Hindlimb muscle (tissue), 1 donor: ENCODE measurements around the gene ALKBH4. TPM values are rescaled to one million over a fixed set of nuclear protein-coding genes. Genes with fewer than 3 reads are reported as not detected.
A peak's percentile ranks its signal among the peaks of the same experiment; 100 is the strongest.
"Not testable (repeated sequence)": the region's sequence is repeated elsewhere in the genome, so short reads cannot be mapped to it uniquely, and the experiment has no call there.

ENCODE experiments used
- DNase-seq: peaks from one replicate; pipeline ENCODE4 v3.0.0-alpha.2; 2013
- polyA plus RNA-seq: library from polyadenylated mRNA; unstranded; fragments of 120-200 nt; gene quantifications from one replicate; pipeline ENCODE4 v1.2.1, GENCODE V29; 2013; ENCODE audit not compliant: insufficient read length

ALKBH4 gene, protein sequence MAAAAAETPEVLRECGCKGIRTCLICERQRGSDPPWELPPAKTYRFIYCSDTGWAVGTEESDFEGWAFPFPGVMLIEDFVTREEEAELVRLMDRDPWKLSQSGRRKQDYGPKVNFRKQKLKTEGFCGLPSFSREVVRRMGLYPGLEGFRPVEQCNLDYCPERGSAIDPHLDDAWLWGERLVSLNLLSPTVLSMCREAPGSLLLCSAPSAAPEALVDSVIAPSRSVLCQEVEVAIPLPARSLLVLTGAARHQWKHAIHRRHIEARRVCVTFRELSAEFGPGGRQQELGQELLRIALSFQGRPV
- polyA plus RNA-seq: 8.9 TPM

DNA sequence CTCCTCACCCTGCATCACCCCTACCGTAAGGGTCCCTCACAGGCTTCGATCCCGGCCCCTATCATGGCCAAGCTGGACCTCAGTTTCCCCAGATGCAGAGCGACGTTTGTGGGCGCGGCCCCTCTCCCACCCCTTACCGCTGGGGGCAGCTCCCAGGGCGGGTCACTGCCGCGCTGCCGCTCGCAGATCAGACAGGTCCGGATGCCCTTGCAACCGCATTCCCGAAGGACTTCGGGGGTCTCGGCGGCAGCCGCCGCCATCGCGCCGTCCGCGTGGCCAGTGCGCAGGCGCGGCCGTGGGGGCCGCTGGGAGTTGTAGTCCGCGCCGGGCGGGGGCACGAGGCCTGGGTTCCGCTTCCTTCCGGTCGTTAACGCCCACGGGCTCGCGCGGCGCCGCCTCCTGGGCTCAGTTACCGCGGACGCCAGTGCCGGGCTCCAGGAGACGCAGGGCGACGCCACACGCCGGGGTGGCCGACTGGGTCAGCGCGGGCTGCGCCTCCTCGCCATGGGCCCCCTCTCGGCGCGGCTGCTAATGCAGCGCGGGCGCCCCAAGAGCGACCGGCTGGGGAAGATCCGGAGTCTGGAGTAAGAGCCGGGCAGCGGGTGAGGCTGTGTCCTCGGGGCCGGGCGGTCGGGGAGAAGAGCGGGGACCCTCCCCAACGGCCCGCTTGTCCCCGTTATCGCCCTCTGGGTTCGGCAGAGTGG lies at the start of gene ALKBH4, which contains the start of gene LRWD1:
Gene ALKBH4, minus strand, starts transcription at position 287 of the 704 bp plus-strand sequence. Its CDS starts 27 bp downstream, at position 260.
Gene LRWD1, plus strand, starts transcription at position 408 of the 704 bp plus-strand sequence. Its CDS starts 97 bp downstream, at position 505.
- DNase-seq: peak; percentile 95

DNA sequence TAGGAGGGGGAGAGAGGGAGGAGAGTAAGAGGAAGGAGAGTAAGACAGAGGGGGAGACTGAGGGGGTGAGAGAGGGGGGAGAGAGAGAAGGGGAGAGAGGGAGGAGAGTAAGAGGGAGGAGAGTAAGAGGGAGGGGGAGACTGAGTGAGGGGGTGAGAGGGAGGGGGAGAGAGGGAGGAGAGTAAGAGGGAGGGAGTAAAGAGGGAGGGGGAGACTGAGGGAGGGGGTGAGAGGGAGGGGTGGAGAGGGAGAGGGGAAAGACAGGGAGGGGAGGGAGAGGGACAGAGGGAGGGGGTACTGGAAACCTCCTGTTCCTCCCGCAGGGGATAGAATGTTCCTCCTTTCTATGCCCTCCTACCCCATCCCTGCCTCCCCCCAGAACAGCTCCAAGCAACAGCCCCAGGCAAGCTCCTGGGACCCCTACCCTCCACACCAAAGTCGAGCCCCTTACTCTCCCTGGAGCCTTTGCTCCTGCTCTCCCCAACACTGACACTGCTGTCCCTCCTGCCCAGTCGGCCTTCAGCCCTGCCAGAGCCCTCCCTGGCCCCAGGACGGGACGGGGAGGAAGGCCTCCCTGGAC lies 48.1 kb upstream of the ALKBH4 start:
- DNase-seq: peak; percentile 97

DNA sequence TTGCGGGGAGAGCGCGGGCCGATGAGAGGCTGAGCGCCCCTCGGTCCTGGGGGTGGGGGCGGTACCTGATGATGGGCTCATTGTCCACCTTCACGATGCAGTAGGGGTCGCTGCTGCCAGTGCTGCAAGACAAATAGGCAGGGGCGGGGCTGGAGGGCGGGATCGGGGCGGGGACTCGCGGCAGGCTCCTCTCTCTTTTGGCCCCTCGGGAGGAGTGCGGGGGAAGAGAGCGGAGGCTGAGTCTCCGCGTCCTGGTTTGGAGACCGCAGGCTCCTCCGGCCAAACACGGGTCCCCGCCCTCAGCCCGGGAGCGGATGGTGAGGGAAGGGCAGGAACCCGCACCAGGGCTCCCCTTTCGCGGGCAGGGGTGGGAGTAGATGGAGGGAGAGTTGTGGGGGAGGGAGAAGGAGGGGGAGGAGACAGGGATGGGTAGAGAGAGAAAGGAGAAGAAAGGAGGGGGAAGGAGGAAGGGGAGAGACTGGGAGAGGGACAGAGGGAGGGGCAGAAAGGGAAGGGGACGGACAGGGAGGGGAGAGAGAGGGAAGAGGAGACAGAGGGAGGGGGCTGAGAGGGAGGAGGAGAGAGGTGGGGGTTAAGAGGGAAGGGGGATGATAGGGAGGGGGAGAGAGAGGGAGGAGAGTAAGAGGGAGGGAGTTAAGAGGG lies 47.3 kb upstream of the ALKBH4 start:
- DNase-seq: not testable (repeated sequence)

DNA sequence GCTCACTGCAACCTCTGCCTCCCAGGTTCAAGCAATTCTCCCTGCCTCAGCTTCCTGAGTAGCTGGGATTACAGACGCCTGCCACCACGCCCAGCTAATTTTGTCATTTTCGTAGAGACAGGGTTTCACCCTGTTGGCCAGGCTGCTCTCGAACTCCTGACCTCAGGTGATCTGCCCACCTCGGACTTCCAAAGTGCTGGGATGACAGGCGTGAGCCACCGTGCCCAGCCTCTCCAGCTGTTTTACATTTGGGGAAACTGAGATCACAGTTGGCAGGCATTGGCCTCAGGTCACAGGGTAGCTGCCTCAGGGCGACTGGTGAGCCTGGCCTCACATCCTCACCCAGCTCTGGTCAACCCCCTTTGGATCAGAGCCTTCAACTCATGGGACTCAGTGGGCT lies 45.9 kb upstream of the ALKBH4 start:
- not testable (repeated sequence) for DNase-seq

DNA sequence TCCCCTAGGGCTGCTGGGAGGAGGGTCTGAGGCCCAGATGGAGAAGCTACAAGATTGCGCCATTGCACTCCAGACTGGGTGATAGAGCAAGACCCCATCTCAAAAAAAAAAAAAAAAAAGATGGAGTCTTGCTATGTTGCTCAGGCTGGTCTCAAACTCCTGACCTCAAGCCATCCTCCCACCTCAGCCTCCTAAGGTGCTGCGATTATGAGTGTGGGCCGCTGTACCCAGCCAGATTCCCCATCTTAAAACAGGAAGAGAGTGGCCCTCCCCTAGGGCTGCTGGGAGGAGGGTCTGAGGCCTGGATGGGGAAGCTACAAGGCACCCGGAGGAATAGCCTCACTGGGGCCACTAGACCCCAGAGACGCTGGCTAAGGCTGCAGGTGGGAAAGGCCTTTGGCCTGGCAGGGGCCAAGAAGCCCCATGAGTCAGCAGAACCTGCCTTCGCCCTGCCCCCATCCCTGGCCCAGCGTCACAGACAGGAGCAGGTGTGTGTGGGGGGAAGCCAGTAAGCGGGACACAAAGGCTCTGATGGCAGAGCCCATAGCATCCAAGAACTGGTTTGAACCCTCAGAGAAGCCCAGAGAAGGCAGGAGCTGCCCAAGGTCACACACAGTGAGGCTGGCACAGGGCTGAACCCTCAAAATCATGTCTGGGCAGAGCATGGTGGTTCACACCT lies 42.9 kb upstream of the ALKBH4 start:
- DNase-seq: not testable (repeated sequence)

DNA sequence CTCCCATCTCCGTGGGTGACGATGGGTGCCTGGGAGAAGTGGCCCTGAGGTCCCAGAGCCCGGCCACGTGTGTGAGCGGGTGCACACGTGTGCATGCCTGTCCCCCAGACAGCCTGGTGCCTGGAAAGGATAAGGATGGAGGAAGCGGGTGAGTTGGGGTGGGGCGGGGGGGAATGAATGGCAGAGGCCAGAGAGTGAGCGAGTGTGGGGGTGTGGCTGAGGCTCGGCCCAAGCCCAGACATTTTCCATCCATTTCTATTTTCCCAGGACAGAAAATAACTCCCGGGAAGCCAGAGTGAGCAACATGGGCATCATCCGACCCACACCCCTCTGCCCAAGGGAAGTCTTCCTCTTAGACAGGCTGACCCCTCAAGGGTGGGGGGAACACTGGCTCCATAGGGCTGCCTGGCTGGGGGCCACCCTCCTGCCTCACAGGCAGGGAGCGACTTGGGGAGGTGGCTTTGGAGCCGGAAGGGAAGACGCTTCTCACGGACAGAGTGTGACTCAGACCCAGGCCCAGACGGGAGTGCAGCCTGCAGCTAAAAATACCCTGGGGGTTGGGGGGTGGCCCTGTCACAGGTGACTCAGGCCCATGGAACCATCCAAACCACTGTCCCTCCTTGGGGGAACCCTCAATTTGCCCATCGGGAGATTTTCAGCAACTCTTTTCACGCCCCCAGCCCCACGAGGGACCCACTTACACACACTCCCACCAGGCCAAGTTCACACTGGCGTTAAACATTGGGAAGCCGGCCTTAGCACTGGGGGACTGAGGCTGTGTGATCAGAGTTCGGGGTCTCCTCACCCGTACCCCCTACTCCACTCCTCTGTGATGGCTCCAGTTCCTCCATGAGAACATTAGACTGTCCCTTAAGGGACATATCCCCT lies 40.9 kb upstream of the ALKBH4 start:
- DNase-seq: not testable (repeated sequence)

DNA sequence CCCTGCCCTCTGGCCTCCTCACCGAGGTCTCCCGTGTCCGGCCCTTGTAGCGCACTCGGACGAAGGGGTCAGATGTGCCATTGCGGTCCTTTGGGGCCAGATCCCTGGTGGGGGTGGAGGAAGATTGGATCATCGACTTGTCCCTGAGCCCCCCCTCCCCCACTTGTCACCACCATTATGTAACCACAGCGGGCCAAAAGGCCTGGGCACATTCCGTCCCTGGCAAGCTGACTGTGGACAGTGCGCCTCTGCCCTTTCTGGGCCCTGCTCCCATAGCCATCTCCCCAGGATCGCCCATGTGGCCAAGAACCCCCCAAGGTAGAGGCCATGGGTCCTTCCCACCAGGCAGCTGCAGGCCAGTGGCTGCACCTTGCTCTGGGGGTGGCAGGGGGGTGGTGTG lies 38.5 kb upstream of the ALKBH4 start:
- DNase-seq: not testable (repeated sequence)

DNA sequence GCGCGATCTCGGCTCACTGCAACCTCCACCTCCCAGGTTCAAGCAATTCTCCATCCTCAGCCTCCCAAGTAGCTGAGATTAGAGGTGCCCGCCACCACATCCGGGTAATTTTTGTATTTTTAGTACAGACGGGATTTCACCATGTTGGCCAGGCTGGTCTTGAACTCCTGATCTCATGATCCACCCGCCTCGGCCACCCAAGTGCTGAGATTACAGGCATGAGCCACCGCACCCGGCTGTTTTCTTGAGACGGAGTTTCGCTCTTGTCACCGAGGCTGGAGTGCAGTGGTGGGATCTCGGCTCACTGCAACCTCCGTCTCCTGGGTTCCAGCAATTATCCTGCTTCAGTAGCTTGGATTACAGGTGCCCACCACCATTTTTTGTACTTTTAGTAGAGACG lies 33.7 kb upstream of the ALKBH4 start:
- DNase-seq: not testable (repeated sequence)

DNA sequence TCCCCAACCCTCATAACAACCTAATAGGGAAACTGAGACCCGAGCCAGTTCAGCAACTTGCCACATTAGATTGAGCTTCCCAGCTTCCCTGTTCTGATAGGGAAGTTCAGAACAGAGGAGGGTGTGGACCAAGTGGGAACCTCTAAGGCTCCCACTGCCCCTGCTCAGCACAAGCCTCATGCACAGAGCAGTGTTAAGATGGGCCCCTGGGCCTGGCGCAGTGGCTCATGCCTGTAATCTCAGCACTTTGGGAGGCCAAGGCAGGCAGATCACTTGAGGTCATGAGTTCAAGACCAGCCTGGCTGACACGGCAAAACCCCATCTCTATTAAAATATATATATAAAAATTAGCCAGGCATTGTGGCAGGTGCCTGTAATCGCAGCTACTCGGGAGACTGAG lies 32.6 kb upstream of the ALKBH4 start:
- not testable (repeated sequence) for DNase-seq

DNA sequence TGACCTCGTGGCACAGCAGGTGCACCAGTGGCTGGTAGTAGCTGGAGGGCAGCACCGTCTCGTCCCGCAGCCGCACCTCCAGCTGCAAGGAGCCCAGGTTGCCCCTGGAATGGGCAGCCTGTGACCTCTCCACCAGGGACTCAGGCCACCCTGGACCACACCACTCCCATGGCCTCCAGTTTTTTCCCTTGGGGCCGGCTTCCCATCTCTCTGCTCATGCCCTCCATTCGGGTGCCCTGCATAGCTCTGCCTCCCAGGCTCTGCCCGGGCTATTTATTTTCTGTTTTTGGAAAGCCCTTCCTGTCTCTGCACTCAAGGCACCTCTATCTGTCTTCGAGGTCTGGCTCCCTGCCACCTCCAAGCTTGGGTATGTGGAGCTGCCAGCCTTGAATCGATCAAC lies 32.2 kb upstream of the ALKBH4 start:
- not testable (repeated sequence) for DNase-seq

DNA sequence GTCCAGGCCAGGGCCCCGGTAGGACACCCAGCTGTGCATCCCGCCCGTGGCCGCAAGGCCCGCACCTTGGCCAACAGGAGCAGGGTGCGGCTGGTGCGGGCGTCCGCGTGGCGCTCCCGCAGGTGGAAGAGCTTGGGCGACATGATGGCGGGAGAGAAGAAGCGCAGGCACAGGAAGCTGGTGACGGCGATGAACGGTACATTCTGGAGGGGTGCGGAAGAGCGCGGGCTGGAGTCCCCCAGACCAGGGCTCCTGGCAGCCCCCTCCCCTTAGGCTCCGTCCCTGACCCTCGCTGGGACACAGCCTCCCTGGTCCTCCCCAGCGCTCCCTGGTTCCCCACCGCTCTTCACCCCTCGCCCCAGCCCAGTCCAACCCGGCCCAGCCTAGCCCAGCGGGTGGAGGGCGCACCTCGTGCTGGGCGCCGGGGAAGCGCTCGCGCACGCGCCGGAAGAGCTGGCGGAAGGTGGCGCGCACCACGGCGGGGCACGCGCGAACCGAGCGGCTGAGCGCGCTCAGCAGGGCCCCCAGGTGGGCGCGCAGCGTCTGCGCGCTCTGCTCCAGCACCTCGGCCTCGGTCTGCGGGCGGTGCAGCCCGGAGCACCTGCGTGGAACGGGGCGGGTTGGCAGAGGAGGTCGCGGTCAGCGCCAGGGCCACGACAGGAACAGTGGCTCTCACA lies 29.9 kb upstream of the ALKBH4 start:
- DNase-seq: not testable (repeated sequence)

DNA sequence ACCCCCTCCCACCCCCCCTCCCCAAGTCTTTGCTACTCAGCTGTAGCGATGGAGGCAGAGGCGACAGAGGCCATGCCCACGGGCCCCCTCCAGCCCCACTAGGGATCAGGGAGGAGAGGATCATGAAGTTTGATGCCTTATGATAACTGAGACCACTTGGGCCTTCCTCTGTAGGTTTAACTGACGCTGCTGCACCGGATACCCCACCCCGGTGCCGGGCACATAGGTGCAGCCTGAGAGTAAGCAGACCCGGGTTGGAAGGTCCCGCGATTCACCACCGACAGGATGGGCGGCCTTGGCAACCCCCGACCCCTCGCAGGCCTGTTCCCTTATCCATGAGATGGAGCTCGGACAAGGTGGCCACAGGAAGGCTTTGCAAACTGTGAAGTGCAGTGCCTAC lies 29.4 kb upstream of the ALKBH4 start:
- DNase-seq: not testable (repeated sequence)

DNA sequence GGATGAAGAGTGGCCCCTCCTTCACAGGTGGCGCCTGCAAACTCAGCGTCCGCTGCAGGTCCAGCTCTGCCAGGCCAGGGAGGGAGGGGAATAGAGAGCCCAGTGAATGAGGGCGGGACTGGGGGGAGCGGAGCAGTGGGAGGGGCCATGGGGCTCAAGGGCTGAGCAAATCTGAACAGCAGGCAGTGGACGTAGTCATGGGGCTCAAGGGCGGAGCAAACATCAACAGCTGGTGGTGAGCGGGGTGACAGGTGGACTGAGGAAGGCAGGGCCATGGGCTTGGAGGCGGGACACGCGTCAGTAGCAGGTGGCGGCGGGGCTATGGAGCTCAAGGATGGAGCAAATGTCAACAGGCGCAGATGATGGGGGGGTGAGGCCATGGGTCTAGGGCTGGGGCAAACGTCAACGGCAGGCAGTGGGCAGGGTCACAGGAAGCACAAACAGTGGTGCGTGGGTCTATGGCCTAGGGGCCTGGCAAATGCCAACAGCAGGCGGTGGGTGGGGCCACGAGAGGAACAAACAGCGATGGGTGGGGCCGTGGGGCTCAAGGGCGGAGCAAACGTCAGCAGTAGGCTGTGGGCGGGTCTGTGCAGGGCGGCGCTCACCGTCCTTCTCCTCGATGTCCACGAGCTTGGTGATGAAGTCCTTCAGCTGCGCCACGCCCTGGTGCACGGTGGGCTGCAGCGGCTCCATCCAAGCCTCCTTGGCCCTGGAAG lies 28.7 kb upstream of the ALKBH4 start:
- DNase-seq: not testable (repeated sequence)

DNA sequence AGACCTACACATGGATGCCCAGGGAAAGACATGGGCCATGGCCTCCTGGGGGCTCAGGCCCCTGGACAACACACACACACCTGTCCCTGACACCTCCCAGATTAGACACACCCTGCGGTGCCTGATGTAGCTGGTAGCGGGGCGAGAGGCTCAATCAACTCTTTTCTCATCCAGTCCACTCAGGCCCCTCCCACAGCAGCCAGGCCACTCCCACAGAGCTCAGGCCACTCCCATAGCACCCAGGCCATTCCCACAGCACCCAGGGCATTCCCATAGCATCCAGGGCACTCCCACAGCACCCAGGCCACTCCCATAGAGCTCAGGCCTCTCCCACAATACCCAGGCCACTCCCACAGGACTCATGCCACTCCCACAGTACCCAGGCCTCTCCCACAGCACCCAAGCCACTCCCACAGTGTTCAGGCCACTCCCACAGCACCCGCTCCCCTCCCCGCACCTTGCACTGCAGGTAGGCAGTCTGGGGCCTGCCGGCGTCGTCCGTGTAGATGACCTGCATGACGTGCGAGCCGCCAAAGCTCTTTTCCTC lies 25.9 kb upstream of the ALKBH4 start:
- not testable (repeated sequence) for DNase-seq

DNA sequence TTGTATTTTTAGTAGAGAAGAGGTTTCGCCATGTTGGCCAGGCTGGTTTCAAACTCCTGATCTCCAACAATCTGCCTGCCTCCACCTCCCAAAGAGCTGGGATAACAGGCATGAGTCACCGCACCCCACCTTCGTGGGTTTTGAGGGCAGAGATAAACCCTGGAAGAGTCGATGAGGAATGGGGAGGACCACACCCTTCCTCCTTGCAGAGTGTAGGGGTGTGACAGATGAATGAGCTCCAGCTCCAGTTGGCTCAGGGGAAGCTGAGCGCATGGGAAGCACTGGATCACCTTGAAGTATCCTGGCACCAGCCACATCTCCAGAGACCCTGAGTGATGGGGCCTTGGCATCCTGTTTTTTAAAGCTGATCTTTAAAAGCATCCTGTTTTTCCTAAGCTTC lies 19.7 kb upstream of the ALKBH4 start:
- not testable (repeated sequence) for DNase-seq

DNA sequence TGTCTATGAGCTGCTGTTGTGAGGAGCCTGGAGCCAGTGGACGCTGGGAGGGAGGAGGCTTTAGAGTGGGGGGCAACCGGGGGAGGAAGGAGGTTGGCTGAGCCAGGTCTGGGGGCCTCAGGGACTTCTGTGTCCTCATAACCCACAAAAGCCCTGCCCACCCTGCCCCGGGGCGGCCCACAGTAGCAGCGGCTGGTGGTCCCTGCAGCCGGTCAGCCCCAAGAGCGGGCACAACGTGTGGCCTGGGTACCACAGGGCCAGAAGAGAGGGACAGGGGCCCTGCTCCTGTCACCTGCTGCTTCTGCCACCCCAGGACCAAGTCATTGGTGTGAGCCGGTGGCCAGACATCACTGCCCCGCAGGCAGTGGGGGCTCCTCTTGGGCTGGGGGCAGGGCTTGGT lies 17.3 kb upstream of the ALKBH4 start:
- DNase-seq: not testable (repeated sequence)

DNA sequence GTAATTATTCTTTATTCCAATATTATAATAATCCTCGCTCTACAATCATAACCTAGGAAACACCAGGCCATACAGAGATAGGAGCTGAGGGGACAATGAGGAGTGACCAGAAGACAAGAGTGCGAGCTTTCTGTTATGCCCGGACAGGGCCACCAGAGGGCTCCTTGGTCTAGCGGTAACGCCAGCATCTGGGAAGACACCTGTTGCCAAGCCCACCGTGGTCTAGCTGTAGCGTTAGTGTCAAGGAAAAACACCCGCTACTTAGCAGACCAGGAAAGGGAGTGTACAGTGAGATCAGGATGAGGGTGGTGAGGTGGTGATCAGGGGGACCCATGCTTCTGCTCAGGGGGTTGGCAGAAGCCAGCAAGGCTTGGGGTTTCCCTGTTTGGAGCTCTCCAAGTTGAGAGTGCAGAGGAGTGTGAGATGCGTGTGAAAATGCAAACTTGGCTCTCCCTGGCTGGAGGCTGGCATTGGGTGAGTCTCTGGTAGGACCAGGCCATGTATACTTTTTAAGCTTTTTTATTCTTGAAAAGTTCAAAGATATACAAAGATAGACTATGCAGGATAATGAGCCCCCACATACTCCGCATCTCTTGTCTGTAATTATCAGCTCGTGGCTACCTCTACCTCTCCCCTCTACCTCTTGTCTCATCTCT lies 15.4 kb upstream of the ALKBH4 start:
- not testable (repeated sequence) for DNase-seq

DNA sequence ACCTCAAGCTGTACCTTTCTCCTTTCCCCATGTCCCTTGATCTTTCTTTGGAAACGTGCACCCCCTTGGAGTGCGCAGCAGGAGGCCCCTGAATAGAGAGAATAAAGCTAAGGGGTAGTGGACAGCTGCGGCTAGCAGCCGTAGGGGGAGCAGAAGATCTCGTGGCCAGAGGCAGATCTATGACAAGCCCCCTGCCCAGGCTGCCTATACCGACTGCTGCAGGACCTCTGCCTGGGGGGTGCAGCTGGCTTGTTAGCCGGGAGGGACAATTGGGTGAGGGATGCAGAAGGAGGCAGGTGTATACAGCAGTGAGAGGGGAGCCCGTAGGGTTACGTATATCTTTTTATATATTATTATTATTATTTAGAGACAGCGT lies 14.5 kb upstream of the ALKBH4 start:
- DNase-seq: not testable (repeated sequence)
